ENCODE measurements around the gene SLC6A7.

- TF ChIP-seq CTCF (IDR thresholded peaks at IDR 0.05) (no peak), POLR2A (IDR thresholded peaks at IDR 0.05) (no peak), EP300 (IDR thresholded peaks at IDR 0.05) (no peak)
These were observed 1.6 kb upstream of the SLC6A7 start for GRCh38 chr5:150188146-150188842.

All from stomach (tissue), 4 donors.